HG03565 (cell line): ENCODE data around the gene PTPRE.

Experiments used
- ATAC-seq: cut with Tn5 transposase; IDR thresholded peaks from one replicate; pipeline ENCODE4 v1.9.1; 2021; ENCODE audit warnings: mild to moderate bottlenecking, moderate library complexity; ENCODE audit not compliant: unreplicated experiment

PTPRE gene

GRCh38 chr10:128110339-128110738, 203.4 kb downstream of the PTPRE start:
- no peak for ATAC-seq

- ATAC-seq = no peak
These were observed 204.8 kb downstream of the PTPRE start for GRCh38 chr10:128111696-128112095.

DNA sequence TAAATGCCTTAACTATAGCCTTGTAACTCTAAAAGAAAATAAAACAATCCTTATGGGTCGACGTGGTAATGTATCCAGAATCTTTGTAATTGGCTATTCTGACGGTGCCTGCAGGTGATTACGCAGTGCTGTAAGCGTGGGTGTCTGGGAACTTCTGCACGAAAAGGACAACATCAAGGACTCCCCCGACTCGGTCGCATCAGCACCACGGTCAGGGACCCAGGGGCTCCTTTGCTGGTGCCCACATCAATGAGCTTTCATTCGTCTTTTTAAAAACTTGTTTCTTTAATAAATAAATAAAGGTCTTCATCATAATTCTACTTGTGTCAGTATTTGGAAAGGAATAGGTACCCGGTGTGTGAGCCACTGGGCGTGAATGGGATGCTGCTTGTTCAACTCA, 206.1 kb downstream of the PTPRE start:
- no peak for ATAC-seq

- ATAC-seq = no peak
These were observed 208.0 kb downstream of the PTPRE start for GRCh38 chr10:128114901-128115300.

DNA sequence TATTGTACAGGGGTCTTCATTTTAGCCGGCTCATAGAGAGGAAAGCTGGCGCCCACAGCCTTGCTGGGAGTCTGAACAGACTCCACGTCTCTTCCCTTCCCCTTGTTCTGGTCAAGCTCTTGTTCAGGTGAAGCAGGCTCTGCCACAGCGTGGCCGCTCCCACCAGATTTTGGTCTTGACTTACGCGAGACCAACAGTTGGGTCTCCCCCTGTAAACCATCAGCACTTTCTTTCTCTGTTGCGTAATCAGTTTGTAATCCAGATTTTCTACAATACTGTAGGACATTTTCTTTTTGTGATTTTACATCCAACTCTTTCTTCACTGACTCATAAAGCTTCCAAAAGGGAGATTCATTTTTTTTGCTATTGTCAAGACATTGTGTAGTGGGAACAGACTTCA, 208.5 kb downstream of the PTPRE start:
- no peak for ATAC-seq

DNA sequence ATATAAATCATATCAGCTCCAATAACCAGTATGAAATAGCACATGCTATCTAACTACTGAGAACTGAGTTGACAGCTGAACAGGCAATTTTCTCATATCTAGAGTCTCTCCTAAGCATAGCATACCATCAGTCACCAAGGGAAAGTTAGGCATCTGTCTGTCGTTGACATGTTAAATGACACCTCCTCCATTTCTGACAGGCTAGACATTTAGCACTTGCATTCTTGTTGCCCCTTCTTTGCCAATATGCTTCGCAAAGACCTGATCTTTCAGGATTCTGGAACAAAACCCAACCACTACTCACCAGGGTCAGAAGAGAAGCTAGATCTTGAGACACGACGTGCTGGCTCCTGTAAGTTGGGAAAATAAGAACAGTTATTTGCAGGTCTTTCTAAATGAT, 209.3 kb downstream of the PTPRE start:
- ATAC-seq = no peak

- ATAC-seq = no peak
These were observed 210.1 kb downstream of the PTPRE start for GRCh38 chr10:128116851-128117615.

DNA sequence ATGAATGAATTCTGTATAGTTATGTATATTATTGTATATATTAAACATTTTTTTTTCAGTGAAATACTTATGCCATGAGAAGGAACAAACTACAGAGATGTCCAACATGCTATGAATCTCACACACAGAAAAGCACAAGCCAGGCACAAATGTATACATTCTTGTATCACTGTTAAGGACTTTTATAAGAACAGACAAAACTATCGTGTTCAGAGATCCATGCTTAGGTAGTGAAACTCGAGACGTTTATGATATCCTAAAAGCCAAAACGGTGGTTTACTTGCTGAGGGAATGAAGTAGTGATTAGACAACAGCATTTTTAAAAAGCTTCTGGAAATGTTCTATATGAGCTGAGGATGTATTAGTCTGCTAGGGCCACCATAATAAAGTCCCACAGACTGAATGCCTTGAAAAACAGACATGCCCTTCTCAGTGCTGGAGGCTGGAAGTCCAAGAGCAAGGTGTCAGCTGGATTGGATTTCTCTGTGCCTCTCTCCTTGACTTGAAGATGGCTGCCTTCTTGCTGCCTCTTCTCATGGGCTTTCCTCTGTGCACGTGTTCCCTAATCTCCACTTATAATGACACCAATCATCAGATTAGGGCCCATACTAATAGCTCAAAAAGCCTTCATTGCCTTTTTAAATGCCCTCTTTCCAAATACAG, 215.0 kb downstream of the PTPRE start:
- ATAC-seq = no peak

DNA sequence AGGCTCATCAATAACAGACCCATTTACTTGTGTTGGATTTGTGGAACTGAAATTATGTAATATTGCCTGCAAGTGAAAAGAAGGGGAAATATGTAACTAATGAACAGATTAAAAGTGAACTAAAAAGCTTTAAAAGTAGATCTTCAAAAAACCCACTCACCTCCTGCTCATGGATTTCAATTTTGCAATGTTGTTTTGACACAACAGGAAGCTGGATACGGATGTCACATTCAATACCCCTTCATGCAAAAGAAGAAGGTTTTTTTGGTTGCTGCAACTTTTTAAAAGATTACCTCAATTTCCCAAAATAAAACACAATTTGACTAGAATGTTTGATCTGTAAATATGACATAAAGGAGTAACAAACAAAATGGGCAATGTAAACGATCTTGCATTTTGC, 216.0 kb downstream of the PTPRE start:
- ATAC-seq = no peak

DNA sequence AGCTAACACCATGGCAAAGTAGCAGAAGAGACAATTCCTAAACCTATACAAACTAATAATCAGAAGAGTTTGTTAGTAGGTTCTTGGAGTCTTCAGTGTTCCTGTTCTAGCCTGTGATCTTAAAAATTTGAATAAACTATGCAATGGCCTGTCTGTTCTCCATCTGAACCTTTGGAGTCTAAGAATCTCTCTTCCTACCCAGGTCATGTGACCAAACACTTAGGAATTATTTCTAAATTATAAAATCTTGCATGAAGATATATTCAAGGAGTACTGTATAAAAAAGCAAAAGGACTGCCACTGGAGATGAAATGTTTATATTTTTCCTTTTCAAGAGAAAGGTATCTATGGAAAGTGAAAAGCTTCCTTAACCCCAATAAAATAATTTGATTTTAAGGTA, 216.9 kb downstream of the PTPRE start:
- no peak for ATAC-seq

DNA sequence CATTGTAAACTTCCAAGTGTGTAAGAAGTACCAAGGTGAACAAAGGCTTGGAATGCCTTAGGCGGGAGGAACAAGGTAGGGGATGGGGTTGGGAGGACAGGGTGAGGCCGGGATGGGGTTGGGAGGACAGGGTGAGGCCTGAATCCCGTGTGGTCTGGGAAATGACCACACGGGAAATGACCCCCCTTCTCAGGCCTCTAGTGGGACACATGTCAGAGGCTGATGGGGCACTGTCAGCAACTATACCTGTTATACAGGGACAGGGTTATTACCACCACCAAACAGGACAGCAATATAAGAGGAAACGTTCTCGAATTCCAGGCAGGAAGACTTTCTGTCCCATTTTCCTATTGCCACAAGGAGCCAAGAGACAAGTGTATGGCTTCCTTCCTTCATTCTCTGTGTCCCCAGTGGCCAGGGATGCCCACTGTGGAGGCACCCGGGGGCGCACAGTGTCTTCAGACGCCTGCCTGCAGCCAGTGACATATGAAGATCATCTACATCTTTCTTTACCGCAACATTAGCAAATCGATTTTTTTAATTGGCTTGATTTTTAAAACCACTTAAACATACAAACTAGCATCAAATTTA, 218.0 kb downstream of the PTPRE start:
- no peak for ATAC-seq

DNA sequence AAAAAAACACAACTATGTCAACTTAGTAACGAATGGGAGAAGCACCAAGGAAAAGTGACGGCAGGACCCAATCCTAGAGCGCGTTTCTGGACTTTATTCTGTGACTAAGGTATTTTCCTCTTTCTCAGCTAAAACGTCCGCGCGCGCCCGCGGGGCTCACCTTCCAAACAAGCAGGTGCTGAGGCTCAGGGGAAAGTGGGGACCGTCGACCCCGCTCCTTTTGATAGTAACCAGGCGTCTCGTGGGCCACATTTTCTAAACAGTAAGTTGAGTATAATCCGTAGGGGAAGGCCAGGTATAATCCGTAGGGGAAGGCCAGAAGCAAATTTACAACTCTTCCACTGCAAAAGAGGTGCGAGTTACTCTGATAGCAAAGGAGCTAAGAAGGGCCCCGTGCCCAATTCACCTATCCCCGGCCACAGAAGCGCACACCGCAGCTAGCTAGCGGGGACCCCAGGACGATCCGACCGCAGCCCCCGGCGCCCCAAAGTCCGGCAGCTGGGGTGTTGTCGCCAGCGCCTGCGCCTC, 218.6 kb downstream of the PTPRE start:
- no peak for ATAC-seq

DNA sequence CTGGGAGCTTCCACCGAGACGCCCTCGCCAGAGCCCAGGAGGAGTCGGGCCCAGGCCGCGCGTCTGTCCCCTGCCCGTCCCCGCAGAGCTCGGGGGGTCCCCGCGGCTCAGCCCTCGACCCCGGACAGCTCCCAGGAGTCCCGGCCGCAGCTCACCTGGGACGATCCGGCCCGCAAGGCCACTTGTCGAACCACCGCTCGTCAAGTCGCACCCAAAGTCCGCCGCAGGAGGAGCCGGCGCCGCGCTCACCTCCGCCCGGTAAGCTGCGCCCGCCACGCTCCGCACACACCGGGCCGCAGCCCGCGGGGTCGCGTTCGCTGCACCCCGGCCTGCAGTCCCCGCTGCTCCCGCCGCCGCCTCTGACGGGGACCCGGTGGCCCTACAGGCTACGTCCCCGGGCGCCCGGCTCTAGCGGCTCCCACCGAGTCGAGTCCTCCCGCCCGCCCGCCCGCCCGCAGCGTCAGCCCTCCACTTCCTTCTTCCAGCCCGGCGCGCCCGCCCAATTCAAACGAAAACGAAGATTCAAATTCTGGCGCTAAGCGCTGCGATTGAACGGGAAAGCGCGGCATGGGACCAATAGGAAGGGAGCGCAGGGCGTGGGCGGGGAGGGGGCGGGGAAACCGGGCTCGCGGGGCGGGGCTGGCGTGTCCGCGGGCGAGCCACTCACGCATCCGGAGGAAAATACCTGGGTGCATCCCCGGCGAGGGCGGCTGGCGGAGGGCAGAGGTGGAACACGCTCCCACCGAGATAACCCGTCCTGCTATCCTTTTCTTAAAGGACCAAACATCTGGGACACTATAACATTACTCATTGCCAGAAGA, 219.3 kb downstream of the PTPRE start, which contains the start of gene MKI67:
MKI67 (minus strand) TSS at position 480 of the 821 bp plus-strand sequence. CDS start 756 bp downstream, outside the sequence.
- ATAC-seq = peak; percentile 75

- ATAC-seq = no peak
These were observed 221.7 kb downstream of the PTPRE start for GRCh38 chr10:128128582-128128981.

DNA sequence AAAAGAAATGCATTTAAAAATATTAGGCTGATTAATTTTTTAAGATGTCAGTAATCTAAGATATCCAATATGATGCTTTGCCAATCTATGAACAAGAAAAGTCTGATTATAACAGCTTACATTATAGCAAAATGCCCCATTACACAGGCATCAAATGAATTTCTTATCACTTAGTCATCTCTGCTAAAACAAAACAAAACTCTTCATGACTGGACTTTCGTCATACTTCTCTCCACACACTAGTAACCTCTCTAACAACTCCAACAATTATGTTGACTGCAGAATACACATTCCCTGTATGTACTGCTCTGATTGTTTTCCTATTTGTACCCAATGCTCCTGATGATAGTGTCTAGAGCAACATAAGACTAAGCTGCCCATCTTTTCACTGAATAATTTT, 223.1 kb downstream of the PTPRE start:
- no peak for ATAC-seq
